ENCODE measurements around the gene TCERG1.
A peak's percentile ranks its signal among the peaks of the same experiment; 100 is the strongest.

Gene TCERG1

DNA sequence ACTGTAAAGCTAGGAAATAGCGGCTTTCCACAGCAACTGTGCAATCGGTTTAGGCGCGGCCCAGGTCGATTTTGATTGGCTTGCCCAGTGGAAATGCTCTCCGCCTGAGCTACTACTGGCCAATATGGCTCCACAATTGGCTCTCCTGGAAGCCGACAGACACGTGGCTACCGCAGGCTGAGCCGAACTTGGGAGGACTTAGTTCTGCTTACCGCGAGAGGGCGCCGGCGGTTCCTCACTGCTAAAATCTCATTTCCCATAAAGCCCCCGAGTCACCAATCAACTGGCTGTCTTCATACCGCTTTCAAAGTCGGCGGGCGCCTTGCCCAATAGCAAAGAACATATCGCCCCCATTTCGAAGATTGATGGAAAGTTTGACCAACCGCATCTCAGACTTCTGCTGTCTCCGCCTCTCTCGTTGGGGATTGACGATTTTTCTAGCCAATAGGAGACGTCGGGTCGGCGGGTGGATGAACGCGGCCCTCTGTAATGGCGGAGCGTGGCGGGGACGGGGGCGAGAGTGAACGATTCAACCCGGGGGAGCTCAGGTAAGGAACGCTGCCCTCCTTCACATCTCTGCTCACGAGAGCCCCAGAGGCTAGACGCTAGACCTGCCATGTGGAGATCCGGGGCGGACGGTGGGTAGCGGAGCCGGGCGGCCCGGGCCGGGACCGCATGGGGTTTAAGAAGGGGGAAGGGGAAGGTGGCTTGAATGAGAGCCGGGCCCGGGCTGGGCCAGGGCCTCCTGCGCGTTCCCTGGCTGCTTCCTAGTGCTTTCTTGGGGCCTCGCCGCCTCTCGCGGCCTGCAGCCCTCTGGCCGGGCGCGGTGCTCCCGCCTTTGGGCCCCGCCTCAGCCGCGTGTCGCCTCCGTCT lies at the start of gene TCERG1:
Gene TCERG1, plus strand, starts transcription at position 473 of the 873 bp plus-strand sequence. Its CDS starts 17 bp downstream, at position 490.
- peak; percentile 90 for DNase-seq

DNA sequence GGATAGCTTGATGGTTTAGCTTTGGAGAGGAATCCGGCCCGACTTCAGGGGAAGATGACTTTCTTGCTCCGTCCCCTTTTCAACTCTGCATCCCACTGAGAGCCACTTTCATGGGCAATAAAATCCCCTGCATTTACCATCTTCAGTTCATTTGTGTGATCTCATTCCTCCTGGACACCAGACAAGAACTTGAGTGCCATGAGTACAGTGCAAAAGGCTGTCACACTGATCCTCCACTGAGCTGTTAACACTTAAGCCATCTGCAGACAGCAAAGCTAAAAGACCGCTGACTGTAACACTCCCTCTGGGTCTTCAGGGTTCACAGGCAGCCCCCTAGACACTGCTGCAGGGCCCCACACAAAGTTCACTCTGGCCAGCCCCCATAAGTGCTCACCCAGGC lies 48.3 kb upstream of the TCERG1 start:
- no peak for DNase-seq

DNA sequence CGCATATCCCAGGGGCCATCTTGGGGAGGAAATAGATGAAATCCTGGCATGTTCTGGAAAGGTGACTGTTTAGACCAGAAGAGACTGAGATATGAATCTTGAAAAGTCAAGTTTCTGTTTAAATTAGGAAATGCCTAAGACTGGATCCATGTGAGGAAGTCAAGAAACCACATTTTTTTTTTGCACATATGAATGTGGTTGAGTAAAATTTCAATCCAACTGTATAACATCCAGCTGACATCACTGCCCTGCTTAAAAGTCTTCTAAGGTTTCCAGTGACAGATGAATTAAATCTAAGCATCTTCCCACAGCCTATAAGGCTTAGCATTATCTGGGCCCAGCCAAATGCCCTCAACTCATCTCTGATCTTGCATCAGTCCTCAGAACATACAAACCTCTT lies 47.7 kb upstream of the TCERG1 start:
- DNase-seq, result no peak

- no peak for DNase-seq
Measured at GRCh38 chr5:146400201-146400600, 46.9 kb upstream of the TCERG1 start.

GRCh38 chr5:146401021-146401420 lies 46.1 kb upstream of the TCERG1 start:
- no peak for DNase-seq

GRCh38 chr5:146402949-146403348 lies 44.2 kb upstream of the TCERG1 start:
- DNase-seq, result no peak

- no peak for DNase-seq
Measured at GRCh38 chr5:146409054-146409671, 38.0 kb upstream of the TCERG1 start.

DNA sequence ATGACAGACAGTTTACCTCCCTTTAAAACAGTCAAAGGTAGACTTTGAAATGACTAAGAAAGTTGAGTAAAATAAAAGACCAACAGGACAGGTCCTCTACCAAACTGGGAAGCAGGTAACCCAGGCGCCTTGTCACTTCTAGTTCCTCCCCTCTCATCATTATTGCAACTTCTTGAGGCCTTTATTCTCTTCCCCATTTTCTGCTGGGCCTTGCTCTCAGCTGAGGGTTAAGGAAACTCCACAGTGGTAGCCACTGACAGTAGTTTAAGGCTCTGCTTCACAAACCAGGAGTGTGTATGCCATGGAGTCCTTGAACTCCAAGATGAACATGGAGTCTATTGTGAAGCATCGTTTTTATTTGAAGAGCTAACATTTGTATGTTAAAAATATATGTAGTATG lies 36.9 kb upstream of the TCERG1 start:
- DNase-seq, result no peak

GRCh38 chr5:146419696-146420095 lies 27.4 kb upstream of the TCERG1 start:
- DNase-seq, result no peak

- DNase-seq, result no peak
Measured at GRCh38 chr5:146425023-146425422, 22.1 kb upstream of the TCERG1 start.

- DNase-seq, result no peak
Measured at GRCh38 chr5:146426305-146426704, 20.8 kb upstream of the TCERG1 start.

GRCh38 chr5:146426853-146427618 lies 20.1 kb upstream of the TCERG1 start:
- peak; percentile 9 for DNase-seq

DNA sequence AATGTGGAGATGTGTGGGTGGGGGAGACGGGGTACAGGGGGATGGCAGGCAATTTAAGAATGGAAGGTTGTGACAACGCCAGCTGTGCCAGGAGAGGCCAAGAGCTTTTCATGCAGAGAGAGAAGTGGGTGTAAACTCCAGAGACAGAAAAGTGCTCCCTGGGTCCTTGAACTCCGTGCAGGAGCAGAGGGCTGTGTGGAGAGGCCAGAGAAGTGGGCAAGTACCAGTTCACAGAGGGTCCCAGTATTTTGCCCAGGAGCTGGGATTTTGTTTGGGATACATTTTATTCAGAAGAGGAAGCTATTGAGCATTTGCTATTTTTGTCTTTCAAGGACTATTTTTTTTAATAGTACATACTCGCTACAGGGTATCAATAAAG lies 19.5 kb upstream of the TCERG1 start:
- DNase-seq, result no peak

GRCh38 chr5:146428658-146429057 lies 18.5 kb upstream of the TCERG1 start:
- DNase-seq, result no peak

DNA sequence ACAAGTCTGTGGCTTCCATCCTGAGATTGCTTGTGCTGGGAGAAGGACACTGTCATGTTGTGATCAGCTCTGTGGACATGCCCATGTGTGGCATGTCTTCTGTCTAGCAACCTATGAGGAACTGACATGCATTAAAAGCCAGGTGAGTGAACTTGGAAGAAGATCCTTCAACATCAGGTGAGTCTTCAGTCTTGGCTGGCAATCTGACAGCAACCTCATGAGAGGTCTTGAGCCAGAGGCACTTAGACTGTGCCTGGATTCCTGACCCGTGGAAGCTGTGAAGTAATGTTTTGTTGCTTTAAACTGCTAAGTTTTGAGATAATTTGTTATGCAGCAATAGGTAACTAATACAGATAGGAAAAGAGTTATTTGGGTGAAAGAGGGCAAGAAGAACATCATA lies 6.8 kb upstream of the TCERG1 start:
- DNase-seq, result no peak

DNA sequence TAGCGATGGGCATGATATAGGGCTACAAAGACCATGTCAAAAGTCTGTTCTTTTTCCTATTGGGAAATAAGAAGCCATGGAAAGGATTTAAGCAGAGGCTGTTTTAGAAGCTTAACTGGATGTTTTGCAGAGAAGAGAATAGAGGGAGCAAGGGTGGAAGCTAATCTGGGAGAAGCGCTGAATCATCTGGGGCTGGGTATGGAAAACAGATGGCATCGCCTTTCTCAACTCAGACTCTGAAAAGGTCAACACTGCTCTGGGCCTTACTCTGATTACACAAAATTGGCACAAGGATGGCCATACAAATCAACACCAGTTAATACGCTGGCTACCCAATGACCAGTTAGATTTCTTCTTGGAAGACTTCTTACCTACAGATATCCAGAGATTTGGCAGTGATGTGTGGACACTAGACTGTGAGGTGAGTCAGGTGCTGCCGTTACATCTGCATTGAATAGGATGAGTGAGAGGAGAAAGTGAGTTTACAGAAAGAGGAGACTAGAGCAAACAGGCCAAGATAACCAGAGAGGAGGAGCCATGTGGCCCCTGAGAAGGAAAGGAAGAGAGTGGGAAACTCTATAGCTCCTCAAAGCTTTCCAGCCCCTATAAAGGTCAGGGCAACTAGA lies 6.2 kb upstream of the TCERG1 start:
- no peak for DNase-seq

GRCh38 chr5:146441896-146442295 lies 5.2 kb upstream of the TCERG1 start:
- no peak for DNase-seq

- DNase-seq, result no peak
Measured at GRCh38 chr5:146447734-146448380, 724 bp downstream of the TCERG1 start.

- no peak for DNase-seq
Measured at GRCh38 chr5:146448783-146449519, 1.8 kb downstream of the TCERG1 start.

DNA sequence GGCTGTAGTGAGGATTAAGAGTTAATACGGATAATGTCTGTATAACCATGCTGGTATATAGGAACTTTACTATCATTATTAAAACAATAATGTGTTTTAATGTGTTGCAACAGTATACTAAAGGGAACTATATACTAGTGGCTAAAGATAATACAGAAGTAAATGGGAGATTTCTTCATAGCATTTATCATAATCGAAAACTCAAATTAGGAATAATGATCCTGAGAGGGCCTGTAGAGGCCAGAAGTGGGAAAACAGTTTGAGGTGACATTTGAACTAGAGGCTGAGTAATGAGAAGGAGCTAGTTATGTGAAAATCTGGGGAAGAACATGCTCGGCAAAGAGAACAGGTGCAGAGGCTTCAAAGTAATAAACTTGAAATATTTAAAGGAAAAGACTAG lies 2.9 kb downstream of the TCERG1 start:
- no peak for DNase-seq

DNA sequence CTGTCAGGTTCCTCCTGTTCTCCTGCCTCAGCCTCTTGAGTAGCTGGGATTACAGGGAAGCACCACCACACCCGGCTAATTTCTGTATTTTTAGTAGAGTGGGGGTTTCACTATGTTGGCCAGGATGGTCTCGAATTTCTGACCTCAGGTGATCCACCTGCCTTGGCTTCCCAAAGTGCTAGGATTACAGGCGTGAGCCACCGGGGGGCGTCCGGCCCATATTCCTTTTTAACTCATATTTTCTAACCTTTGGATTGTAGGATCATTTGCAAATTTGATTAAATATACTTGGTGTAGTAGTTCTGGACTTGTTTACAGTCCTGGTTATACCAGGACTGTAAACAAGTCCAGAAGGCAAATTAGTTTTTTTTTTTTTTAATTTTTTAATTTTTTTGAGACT lies 4.3 kb downstream of the TCERG1 start:
- no peak for DNase-seq

DNA sequence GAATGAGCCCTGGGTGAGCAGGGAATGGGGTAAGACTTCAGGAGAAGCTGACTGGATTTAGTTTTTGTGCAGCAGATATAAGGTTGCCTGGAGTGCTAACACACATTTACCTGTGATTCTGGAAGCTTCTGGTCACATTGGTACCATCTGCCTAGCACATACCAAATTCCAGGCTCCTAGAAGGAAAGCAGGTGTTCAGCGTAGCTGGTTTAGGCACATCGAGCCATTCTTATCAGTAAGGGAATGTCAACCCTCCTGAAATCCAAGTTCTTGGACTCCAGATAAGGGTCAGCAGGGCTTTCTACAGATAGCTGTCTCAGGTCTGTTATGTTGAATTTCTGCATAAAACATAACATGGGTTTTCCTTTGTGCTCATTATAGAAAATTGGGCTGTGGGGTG lies 10.3 kb downstream of the TCERG1 start:
- no peak for DNase-seq

Measured in NCI-H1417 treated with DMSO at 0.1 percent for 48 hours (cell line).